HG03280 (cell line): ENCODE results near the gene FAM236B.
A peak's percentile ranks its signal among the peaks of the same experiment; 100 is the strongest.
"Not testable (repeated sequence)": the region's sequence is repeated elsewhere in the genome, so short reads cannot be mapped to it uniquely, and the experiment has no call there.

Experiments used
- ATAC-seq: cut with Tn5 transposase; IDR thresholded peaks from one replicate; pipeline ENCODE4 v1.9.1; 2021; ENCODE audit warnings: mild to moderate bottlenecking, moderate library complexity; ENCODE audit not compliant: unreplicated experiment

The FAM236B gene

DNA sequence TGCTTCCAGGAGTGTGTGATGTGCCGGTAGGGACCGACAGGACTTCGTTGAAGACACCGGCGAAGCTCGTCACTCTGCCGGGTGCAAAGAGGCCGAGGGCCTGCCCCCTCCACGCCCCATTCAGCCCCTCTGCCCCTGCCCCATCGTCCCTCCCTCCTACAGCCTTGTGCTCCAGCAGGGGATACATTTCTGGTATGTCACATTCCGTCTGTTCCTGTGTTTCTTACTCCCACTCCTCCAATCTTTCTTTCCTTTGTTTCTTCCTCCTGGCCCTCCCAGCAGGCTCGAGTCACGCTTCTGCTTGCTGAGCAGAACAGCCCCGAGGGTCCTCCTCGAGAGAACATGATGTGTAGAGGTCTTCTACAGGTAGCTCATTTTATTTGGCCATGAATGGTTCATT lies at the start of gene FAM236B:
Gene FAM236B, minus strand, starts transcription at position 101 of the 400 bp plus-strand sequence. Its CDS starts 100 bp downstream, at position 1.
- ATAC-seq = not testable (repeated sequence)

DNA sequence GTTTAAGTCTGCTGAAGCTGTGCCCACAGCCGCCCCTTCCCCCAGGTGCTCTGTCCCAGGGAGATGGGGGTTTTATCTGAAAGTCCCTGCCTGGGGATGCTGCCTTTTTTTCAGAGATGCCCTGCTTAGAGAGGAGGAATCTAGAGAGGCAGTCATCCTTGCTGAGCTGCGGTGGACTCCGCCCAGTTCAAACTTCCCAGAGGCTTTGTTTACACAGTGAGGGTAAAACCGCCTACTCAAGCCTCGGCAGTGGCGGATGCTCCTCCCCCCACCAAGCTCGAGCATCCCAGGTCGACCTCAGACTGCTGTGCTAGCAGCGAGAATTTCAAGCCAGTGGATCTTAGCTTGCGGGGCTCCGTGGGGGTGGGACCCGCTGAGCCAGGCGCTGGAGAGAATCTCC lies 48.2 kb upstream of the FAM236B start:
- not testable (repeated sequence) for ATAC-seq

DNA sequence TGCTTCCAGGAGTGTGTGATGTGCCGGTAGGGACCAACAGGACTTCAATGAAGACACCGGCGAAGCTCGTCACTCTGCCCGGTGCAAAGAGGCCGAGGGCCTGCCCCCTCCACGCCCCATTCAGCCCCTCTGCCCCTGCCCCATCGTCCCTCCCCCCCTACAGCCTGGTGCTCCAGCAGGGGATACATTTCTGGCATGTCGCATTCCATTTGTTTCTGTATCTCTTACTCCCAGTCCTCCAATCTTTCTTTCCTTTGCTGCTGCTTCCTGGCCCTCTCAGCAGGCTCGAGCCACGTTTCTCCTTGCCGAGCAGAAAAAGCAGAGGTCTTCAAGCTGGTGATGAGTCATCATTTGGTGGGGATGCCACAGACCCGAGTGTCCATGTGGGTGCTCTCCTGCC lies 25.6 kb upstream of the FAM236B start, which contains the start of gene FAM236D:
Gene FAM236D, minus strand, starts transcription at position 101 of the 400 bp plus-strand sequence. Its CDS starts 100 bp downstream, at position 1.
- not testable (repeated sequence) for ATAC-seq

DNA sequence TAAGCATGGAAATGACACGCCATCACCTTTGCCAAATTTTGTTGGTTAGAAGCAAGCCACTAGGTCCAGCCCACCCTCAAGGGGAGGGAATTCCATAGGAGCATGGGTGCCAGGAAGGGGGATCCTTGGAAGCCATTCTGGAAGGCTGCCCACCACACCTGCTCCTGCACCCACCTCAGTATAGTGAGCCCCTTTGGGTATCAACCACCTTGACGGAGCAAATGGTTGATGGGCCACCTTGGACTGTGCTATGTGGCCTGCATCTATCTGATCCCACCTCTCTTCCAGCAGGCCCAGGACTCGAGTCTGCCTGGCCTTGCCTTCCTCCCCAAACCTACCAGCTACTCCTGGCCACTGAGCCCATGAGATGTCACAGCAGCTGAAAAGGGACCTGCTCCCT lies 7.9 kb upstream of the FAM236B start:
- not testable (repeated sequence) for ATAC-seq

- ATAC-seq = not testable (repeated sequence)
These were observed 5.7 kb upstream of the FAM236B start for GRCh38 chrX:72788142-72788541.

- not testable (repeated sequence) for ATAC-seq
These were observed 1.5 kb upstream of the FAM236B start for GRCh38 chrX:72783964-72784363.

- not testable (repeated sequence) for ATAC-seq
These were observed 991 bp upstream of the FAM236B start for GRCh38 chrX:72783365-72783936.

- ATAC-seq = not testable (repeated sequence)
These were observed 4.3 kb downstream of the FAM236B start for GRCh38 chrX:72778146-72778545.

DNA sequence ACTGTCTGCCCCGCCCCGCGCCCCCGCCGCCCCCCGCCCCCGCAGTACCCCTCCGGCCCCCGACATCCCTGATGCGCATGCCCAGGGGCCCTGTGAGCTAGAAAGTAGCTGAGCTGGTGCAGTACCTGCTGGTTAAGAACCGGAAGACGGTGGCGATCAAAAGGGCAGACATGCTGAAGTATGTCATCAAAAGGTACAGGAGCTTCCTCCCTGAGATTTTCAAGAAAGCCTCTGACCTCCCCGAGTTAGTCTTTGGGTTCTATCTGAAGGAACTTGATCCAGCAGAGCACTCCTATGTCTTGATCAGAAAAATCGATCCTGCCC lies 5.0 kb downstream of the FAM236B start:
- peak; percentile 56 for ATAC-seq

DNA sequence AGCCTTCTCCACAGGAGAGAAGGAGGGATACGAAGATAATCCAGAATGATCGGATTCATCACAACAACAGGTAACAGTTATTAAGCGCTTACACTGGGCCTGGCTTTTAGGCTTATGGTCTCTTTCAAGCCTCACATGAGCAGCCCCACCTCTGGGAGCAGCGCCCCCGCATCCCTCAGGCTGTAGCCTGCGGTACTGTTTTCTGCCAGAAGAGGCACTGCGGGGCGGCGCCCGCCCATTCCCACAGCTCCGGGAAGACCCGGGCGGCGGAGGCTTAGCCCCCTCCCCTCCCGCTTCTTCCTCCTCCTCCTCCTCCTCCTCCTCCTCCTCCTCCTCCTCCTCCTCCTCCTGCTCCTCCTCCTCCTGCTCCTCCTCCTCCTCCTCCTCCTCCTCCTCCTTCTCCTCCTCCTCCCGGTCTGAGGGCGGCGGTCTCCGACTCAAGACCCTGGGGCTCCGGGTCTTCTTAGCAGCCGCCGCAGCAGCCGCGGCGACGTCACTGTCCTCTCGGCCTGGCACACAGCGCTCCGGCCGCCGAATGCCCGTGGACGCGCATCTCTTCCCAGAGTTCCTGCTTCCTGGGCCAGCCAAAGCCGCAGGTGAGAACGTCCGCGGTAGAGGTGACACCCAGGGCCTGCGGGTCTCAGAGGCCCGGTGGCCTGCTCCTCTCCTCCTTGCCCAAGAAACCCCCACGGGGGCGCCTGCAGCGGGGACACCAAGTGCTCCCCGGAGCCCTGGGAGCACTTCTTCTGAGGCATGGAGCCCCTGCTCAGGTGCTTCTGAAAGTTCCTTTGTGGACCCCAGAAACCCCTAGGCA lies 5.6 kb downstream of the FAM236B start, which contains the start of gene DMRTC1B:
Gene DMRTC1B, plus strand, starts transcription at position 238 of the 814 bp plus-strand sequence. CDS start 68,246 bp downstream, outside the sequence.
- ATAC-seq = peak; percentile 75

DNA sequence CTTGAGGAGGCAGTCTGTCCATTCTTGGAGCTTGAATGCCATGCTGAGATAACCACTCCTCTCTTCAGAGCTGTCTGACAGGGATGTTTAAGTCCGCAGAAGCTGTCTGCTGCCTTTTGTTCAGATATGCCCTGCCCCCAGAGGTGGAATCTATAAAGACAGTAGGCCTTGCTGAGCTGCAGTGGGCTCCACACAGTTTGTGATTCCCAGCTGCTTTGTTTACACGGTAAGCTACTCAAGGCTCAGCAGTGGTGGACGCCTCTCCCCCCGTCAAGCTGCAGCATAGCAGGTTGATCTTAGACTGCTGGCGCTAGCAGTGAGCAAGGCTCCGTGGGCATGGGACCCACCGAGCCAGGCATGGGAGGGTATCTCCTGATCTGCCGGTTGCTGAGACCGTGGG lies 22.0 kb downstream of the FAM236B start:
- ATAC-seq = not testable (repeated sequence)

DNA sequence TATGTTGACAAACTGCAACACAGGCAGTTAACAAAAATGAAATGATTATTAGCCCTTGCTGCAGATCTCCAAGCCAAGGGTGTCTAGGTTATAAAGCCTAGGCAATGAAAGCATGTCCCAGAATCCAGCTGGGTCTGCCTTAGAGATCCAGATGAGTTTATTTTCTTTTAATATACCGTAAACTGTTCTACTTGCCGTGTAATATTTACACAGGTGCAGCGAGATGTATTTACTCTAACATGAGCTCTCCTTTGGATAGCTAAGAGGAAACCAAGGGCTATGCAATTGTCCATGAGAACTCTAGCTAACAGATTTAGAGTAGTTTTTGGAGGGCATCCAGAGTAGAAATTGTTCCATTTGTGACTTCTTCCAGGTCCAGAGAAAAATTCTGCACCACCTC lies 33.9 kb downstream of the FAM236B start:
- not testable (repeated sequence) for ATAC-seq

DNA sequence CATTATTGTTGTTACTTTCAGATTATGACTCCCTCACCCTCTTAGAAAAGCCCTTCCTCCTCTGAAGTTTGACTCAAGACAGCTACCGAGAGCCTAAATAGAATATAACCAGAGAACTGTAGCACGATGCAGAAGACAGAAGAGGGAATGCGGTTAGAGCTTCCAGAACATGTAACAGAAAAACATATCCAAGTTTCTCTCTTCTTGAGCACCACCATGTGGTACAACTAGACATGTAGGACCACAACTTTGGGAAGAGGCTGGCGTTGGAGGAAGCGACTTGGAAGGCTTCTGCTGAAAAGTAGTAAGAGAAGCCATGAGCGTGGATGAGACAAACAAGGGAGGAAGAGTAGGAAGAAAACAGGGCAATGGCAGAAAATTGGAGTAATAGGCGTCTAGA lies 36.9 kb downstream of the FAM236B start:
- not testable (repeated sequence) for ATAC-seq

DNA sequence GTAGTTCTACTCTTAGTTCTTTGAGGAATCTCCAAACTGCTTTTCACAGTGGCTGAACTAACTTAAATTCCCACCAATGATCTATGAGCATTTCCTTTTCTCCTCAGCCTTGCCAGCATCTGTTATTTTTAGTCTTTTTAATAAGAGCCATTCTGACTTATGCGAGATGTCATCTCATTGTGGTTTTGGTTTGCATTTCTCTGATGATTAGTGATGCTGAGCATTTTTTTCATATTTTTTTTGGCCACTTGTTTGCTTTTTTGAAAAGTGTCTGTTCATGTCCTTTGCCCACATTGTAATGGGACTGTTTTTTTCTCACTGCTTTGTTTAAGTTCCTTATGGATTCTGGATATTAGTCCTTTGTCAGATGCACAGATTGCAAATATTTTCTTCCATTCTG lies 46.9 kb downstream of the FAM236B start:
- no peak for ATAC-seq

DNA sequence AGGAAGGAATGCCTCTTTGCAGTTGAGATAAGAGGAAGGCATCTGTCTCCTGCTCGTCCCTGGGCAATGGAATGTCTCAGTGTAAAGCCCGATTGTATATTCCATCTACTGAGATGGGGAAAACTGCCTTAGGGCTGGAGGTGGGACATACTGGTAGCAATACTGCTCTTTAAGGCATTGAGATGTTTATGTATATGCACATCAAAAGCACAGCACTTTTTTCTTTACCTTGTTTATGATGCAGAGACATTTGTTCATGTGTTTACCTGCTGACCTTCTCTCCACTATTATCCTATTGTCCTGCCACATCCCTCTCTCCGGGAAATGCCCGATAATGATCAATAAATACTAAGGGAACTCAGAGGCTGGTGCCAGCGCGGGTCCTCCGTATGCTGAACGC lies 48.8 kb downstream of the FAM236B start:
- not testable (repeated sequence) for ATAC-seq
